IMR-90 (cell line): ENCODE measurements around the gene ISCU. TPM values are rescaled to one million over a fixed set of nuclear protein-coding genes. Genes with fewer than 3 reads are reported as not detected.

ENCODE experiments used
- ATAC-seq: fragments of 200-7000 bp; cut with Tn5 transposase; 2 replicates; pipeline ENCODE4 v1.9.1; 2020; ENCODE audit warnings: low read depth, mild to moderate bottlenecking, moderate library complexity
- BruUV-seq: library from RNA; stranded (reverse); fragments of 400-500 nt; replicated peaks from 2 replicates; lab custom pipeline; 2021; lab: Mats Ljungman, UMichigan
- CTCF ChIA-PET: fragments of 300-600 bp; formaldehyde crosslinking; extraction: SDS; loops from one replicate; lab custom pipeline; 2021; ENCODE audit warnings: antibody characterized with exemption; lab: Yijun Ruan, JAX
- POLR2A ChIA-PET: fragments of 300-600 bp; sonication (Branson Sonifier 250); formaldehyde crosslinking; loops from one replicate; lab custom pipeline; 2022; ENCODE audit warnings: antibody characterized with exemption; ENCODE audit not compliant: unreplicated experiment; lab: Charles Lee
- DNase-seq: peaks from one replicate; pipeline ENCODE4 v3.0.0; 2013
- H2AFZ ChIP-seq: replicated peaks from 2 replicates; pipeline ENCODE3; 2013; ENCODE audit warnings: low read length, mild to moderate bottlenecking; ENCODE audit not compliant: poor library complexity
- H2AK5ac ChIP-seq: 2 replicates; pipeline ENCODE4 v1.6.1; 2013; ENCODE audit warnings: low read depth, low read length, inconsistent platforms
- H2AK9ac ChIP-seq: replicated peaks from 2 replicates; pipeline ENCODE3; 2013; ENCODE audit warnings: mild to moderate bottlenecking, low read depth, low read length, moderate library complexity; ENCODE audit not compliant: poor library complexity
- H2BK120ac ChIP-seq: 2 replicates; pipeline ENCODE4 v1.6.1; 2013; ENCODE audit warnings: low read depth, low read length, inconsistent platforms
- H2BK15ac ChIP-seq: 3 replicates; pipeline ENCODE4 v1.6.1; 2013; ENCODE audit warnings: low read depth, low read length, inconsistent platforms
- H2BK20ac ChIP-seq: 2 replicates; pipeline ENCODE4 v1.6.1; 2013; ENCODE audit warnings: low read depth, mild to moderate bottlenecking, inconsistent platforms, low read length, moderate library complexity
- H2BK5ac ChIP-seq: 2 replicates; pipeline ENCODE4 v1.6.1; 2013; ENCODE audit warnings: mild to moderate bottlenecking, low read depth, low read length, inconsistent platforms; ENCODE audit not compliant: poor library complexity, severe bottlenecking
- H3K14ac ChIP-seq: replicated peaks from 2 replicates; pipeline ENCODE4 v1.6.1; 2013; ENCODE audit warnings: low read depth, low read length, inconsistent platforms
- H3K18ac ChIP-seq: 2 replicates; pipeline ENCODE4 v1.6.1; 2013; ENCODE audit warnings: low read depth, low read length, control low read depth
- H3K23ac ChIP-seq: 2 replicates; pipeline ENCODE4 v1.6.1; 2013; ENCODE audit warnings: low read depth, low read length, inconsistent platforms
- H3K27ac ChIP-seq: 2 replicates; pipeline ENCODE4 v1.5.1; 2013; ENCODE audit warnings: mild to moderate bottlenecking, control low read depth, low read length; ENCODE audit not compliant: insufficient read depth
- H3K27me3 ChIP-seq: 2 replicates; pipeline ENCODE4 v1.6.1; 2013; ENCODE audit warnings: low read length; ENCODE audit not compliant: control insufficient read depth, insufficient read depth
- H3K36me3 ChIP-seq: 2 replicates; pipeline ENCODE4 v1.6.1; 2013; ENCODE audit warnings: low read length, mixed read lengths; ENCODE audit not compliant: control insufficient read depth, insufficient read depth
- H3K4ac ChIP-seq: 2 replicates; pipeline ENCODE4 v1.6.1; 2013; ENCODE audit warnings: low read depth, low read length, inconsistent platforms
- H3K4me1 ChIP-seq: 2 replicates; pipeline ENCODE4 v1.6.1; 2013; ENCODE audit warnings: low read length, mixed read lengths; ENCODE audit not compliant: control insufficient read depth, insufficient read depth
- H3K4me2 ChIP-seq: 2 replicates; pipeline ENCODE4 v1.6.1; 2013; ENCODE audit warnings: low read depth, mild to moderate bottlenecking, control low read depth, low read length, moderate library complexity
- H3K4me3 ChIP-seq: 2 replicates; pipeline ENCODE4 v1.5.1; 2013; ENCODE audit warnings: low read depth, mild to moderate bottlenecking, control low read depth, low read length, moderate library complexity; ENCODE audit not compliant: insufficient read depth
- H3K56ac ChIP-seq: 2 replicates; pipeline ENCODE4 v1.6.1; 2013; ENCODE audit warnings: low read length, inconsistent platforms; ENCODE audit not compliant: insufficient read depth; ENCODE audit errors: extremely low read depth
- H3K79me1 ChIP-seq, 2 experiments: 2 replicates each; pipeline ENCODE4 v1.6.1; 2013; ENCODE audit warnings: low read length in 2 of 2, inconsistent platforms in 1 of 2, low read depth in 1 of 2
- H3K9ac ChIP-seq: 2 replicates; pipeline ENCODE4 v1.6.1; 2013; ENCODE audit warnings: low read depth, low read length, control low read depth
- H3K9me1 ChIP-seq: 2 replicates; pipeline ENCODE4 v1.6.1; 2013; ENCODE audit warnings: low read length, inconsistent platforms; ENCODE audit not compliant: insufficient read depth
- H3K9me3 ChIP-seq: 2 replicates; pipeline ENCODE4 v1.6.1; 2013; ENCODE audit warnings: low read length; ENCODE audit not compliant: control insufficient read depth, insufficient read depth
- H4K20me1 ChIP-seq: 2 replicates; pipeline ENCODE4 v1.6.1; 2013; ENCODE audit warnings: low read length, inconsistent platforms; ENCODE audit not compliant: insufficient read depth
- H4K5ac ChIP-seq: 2 replicates; pipeline ENCODE4 v1.6.1; 2013; ENCODE audit warnings: mild to moderate bottlenecking, low read depth, low read length, control low read depth
- H4K8ac ChIP-seq, 2 experiments: 2 replicates each; pipeline ENCODE4 v1.6.1; 2013; ENCODE audit warnings: low read depth in 2 of 2, low read length in 2 of 2, control low read depth in 1 of 2, inconsistent platforms in 1 of 2
- H4K91ac ChIP-seq: 2 replicates; pipeline ENCODE4 v1.6.1; 2013; ENCODE audit warnings: low read depth, low read length, inconsistent platforms; ENCODE audit not compliant: insufficient read depth
- MAFK ChIP-seq: IDR thresholded peaks from 2 replicates; pipeline ENCODE4 v1.6.1; 2012; ENCODE audit warnings: low read depth, low read length, improper control_type of control experiment
- MAZ ChIP-seq: IDR thresholded peaks from 2 replicates; pipeline ENCODE4 v1.6.1; 2012; ENCODE audit warnings: low read depth, mild to moderate bottlenecking, low read length, improper control_type of control experiment, moderate library complexity, borderline replicate concordance
- NFE2L2 ChIP-seq: fragments of 150-350 bp; IDR thresholded peaks from 2 replicates; pipeline ENCODE4 v1.6.1; 2016; ENCODE audit warnings: low read depth, mild to moderate bottlenecking, low read length
- RAD21 ChIP-seq: IDR thresholded peaks from 2 replicates; pipeline ENCODE4 v1.6.1; 2012; ENCODE audit warnings: low read length, improper control_type of control experiment
- RFX5 ChIP-seq: IDR thresholded peaks from 2 replicates; pipeline ENCODE4 v1.8.0; 2012; ENCODE audit warnings: low read depth, mild to moderate bottlenecking, low read length, moderate library complexity
- WGBS, 2 experiments: methylation state at CpG; one replicate each; pipeline versions ENCODE4 v1.1.5 to v1.1.7; 2013; ENCODE audit warnings: missing lambda C conversion rate in 2 of 2; ENCODE audit not compliant: insufficient read length in 1 of 2; ENCODE audit errors: extremely low coverage in 2 of 2; 5-methylcytosine and 5-hydroxymethylcytosine counted together
- dilution Hi-C: fragments of 300-500 bp; cut with HindIII; formaldehyde crosslinking; loops from one replicate; pipeline ENCODE4 v1.14.3; 2018; ENCODE audit warnings: low sequenced_read_pairs; ENCODE audit not compliant: unreplicated experiment
- in situ Hi-C: fragments of 300-500 bp; cut with MboI; formaldehyde crosslinking; loops from 3 replicates; pipeline ENCODE4 v1.14.3; 2019; ENCODE audit warnings: low sequenced_read_pairs, inconsistent platforms, mixed read lengths
- intact Hi-C: fragments of 100-400 bp; cut with micrococcal nuclease; formaldehyde crosslinking; loops from 2 replicates; pipeline ENCODE4 v1.10.0; 2022
- polyA plus RNA-seq, 3 experiments: library from polyadenylated mRNA; depleted of rRNA; stranded (reverse); fragments of >200 nt; gene quantifications; 2 replicates each; pipeline ENCODE4 v1.2.3, GENCODE V29; 2012; ENCODE audit warnings: low replicate concordance in 1 of 3
- total RNA-seq: library from RNA; depleted of rRNA; stranded (reverse); fragments of >200 nt; gene quantifications from 2 replicates; pipeline ENCODE4 v1.2.3, GENCODE V29; 2012

Gene ISCU
- total and polyA plus RNA-seq, 2 of the 4 experiments (the other 2 are of a cell fraction): 52.7 to 87.2 TPM

DNA sequence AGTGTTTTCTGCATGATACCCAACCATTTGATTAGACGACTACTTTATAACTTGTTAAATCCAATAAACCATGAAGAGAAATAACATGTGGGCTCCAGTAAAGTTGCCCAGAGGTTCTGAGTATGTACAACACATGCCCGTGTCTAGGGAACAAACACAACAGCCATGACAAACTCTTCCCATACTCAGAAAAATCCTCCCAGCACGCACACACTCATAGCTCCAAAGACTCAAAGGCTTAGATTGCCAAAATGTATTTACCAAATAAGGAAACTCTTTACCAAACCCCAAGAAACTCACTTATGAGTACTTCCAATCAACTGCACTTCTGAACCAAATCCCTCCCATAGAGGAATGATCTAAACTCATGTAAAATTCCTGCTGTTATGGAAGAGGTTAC, 18.7 kb upstream of the ISCU start:
- no peak overlapping the region for H3K9ac ChIP-seq
- H3K56ac ChIP-seq: no peak overlapping the region
- no peaks in the 10 kb centered on the region for H3K27me3 ChIP-seq
- no peak overlapping the region for H3K4me2 ChIP-seq
- peaks cover 13% of the 10 kb centered on the region for H3K9me1 ChIP-seq
- ChIA-PET CTCF (no interaction called here), POLR2A (no interaction called here)
- no peaks in the 10 kb centered on the region for H3K4me1 ChIP-seq
- H2AK9ac ChIP-seq: no peak overlapping the region
- TF ChIP-seq NFE2L2: no peak
- TF ChIP-seq MAFK: no peak
- TF ChIP-seq MAZ: no peak
- TF ChIP-seq RFX5: no peak
- no peak for TF ChIP-seq RAD21
- dilution Hi-C loops: no loop called here
- DNase-seq: no peak
- no peak overlapping the region for H2BK15ac ChIP-seq
- no peaks in the 10 kb centered on the region for H3K9me3 ChIP-seq
- H4K5ac ChIP-seq: no peak overlapping the region
- no peak overlapping the region for H2AFZ ChIP-seq
- no peak overlapping the region for H2BK120ac ChIP-seq
- no peak overlapping the region for H2BK5ac ChIP-seq
- H3K23ac ChIP-seq: no peak overlapping the region
- WGBS, 2 experiments: 100% methylated on average over 1 of the region's 3 CpGs; no CpG with 5 or more reads in 1 of the 2 experiments
- BruUV-seq: no TSS peak
- no peak overlapping the region for H3K4ac ChIP-seq
- no peak overlapping the region for H3K18ac ChIP-seq
- ATAC-seq: no peak
- intact Hi-C loops: no loop called here
- peaks cover 21% of the 10 kb centered on the region; the same call in 1 of the 2 replicates for H4K20me1 ChIP-seq
- peaks cover 35% of the 10 kb centered on the region for H3K36me3 ChIP-seq
- peaks cover 35 to 60% of the 10 kb centered on the region in 2 experiments for H3K79me1 ChIP-seq
- H3K14ac ChIP-seq: no peak overlapping the region
- no peak overlapping the region for H4K91ac ChIP-seq
- H3K27ac ChIP-seq: no peak overlapping the region
- no peak overlapping the region for H3K4me3 ChIP-seq
- H4K8ac ChIP-seq: no peak overlapping the region
- in situ Hi-C loops: no loop called here
- no peak overlapping the region for H2AK5ac ChIP-seq
- H2BK20ac ChIP-seq: no peak overlapping the region
